ENCODE data around the gene TTC29.
"Not testable (repeated sequence)": the region's sequence is repeated elsewhere in the genome, so short reads cannot be mapped to it uniquely, and the experiment has no call there.

Gene TTC29

DNA sequence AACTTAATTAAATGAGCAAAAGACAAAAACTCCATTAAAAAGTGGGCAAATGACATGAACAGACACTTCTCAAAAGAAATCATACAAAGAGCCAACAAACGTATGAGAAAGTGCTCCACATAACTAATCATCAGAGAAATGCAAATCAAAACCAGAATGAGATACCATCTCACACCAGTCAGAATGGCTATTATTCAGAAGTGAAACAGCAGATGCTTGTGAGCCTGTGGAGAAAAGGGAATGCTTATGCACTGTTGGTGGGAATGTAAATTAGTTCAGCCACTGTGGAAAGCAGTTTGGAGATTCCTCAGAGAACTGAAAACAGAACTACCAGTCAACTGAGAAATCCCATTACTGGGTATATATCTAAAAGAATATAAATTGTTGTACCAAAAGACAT, 222.1 kb downstream of the TTC29 start:
- not testable (repeated sequence) for DNase-seq (ENCODE audit: extremely low read depth in 1 of 2, low read depth in 1 of 2)

DNA sequence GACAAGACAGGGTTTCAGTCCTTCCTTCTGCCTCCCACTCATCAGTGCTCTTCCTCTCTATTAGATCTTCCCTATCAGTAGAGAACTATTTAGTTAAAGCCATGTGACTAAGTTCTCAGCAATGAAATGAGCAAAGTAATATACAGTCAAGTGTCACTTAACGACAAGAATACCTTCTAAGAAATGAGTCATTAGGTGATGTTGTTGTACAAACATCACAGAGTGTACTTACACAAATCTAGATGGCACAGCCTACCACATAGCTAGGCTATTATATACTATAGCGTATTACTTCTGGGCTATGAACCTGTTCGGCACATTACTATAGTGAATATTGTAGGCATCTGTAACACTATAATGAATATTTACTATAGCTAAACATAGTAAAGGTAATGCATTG, 235.7 kb downstream of the TTC29 start:
- DNase-seq (ENCODE audit: extremely low read depth in 1 of 2, low read depth in 1 of 2), result no peak

GRCh38 chr4:146699910-146700309, 245.8 kb downstream of the TTC29 start:
- DNase-seq (ENCODE audit: extremely low read depth in 1 of 2, low read depth in 1 of 2), result no peak

GRCh38 chr4:146674829-146675570, 270.7 kb downstream of the TTC29 start:
- no peak for DNase-seq (ENCODE audit: extremely low read depth in 1 of 2, low read depth in 1 of 2)

DNA sequence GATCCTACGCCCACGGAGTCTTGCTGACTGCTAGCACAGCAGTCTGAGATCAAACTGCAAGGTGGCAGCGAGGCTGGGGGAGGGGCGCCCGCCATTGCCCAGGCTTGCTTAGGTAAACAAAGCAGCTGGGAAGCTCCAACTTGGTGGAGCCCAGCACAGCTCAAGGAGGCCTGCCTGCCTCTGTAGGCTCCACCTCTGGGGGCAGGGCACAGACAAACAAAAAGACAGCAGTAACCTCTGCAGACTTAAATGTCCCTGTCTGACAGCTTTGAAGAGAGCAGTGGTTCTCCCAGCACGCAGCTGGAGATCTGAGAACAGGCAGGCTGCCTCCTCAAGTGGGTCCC, 281.7 kb downstream of the TTC29 start:
- DNase-seq (ENCODE audit: extremely low read depth in 1 of 2, low read depth in 1 of 2), result not testable (repeated sequence)

DNA sequence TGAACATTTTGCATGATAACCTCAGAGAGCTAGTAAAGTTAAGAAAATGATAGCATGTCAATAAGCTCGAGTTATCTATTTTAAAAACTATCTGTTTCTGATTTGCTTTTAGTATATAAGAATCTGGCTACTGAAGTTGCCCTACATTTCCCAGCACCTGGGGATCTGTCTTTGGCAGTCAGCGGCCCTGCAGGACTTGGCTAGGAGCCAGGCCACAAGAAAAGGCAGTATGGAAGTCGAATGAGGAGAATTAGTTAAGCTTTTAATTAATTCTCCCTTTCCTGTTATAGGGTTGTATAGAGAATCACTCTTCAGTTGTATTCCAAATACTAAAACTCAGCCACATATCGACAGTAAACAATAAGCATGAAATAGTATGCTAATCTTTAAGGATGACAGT, 284.3 kb downstream of the TTC29 start:
- DNase-seq (ENCODE audit: extremely low read depth in 1 of 2, low read depth in 1 of 2), result no peak

Measured in activated CD8-positive, alpha-beta memory T cell treated with anti-CD3 and anti-CD28 coated beads for 1 hour (primary cell).